RWPE2 (cell line): ENCODE results near the gene ITPR1.

Experiments used
- ATAC-seq: fragments of 200-7000 bp; cut with Tn5 transposase; 3 replicates; pipeline ENCODE4 v1.9.1; 2021; ENCODE audit warnings: low read depth
- DNase-seq: peaks from one replicate; pipeline ENCODE4 v3.0.0-alpha.2; 2020; ENCODE audit warnings: low spot score
- H3K27ac ChIP-seq: fragments of 450-650 bp; 2 replicates; pipeline ENCODE4 v1.5.1; 2017; ENCODE audit warnings: mild to moderate bottlenecking; ENCODE audit not compliant: poor library complexity, severe bottlenecking
- H3K27me3 ChIP-seq: fragments of 250-450 bp; sonication (Bioruptor Pico); 2 replicates; pipeline ENCODE4 v1.5.1; 2021; ENCODE audit warnings: mild to moderate bottlenecking, moderate library complexity; ENCODE audit not compliant: insufficient read depth, poor library complexity, severe bottlenecking
- H3K36me3 ChIP-seq: fragments of 250-450 bp; sonication (Bioruptor Pico); 2 replicates; pipeline ENCODE4 v1.5.1; 2020; ENCODE audit warnings: low read depth, mild to moderate bottlenecking, moderate library complexity
- H3K4me1 ChIP-seq: fragments of 250-450 bp; sonication (Bioruptor Pico); 2 replicates; pipeline ENCODE4 v1.5.1; 2021; ENCODE audit warnings: mild to moderate bottlenecking, moderate library complexity; ENCODE audit not compliant: insufficient read depth, poor library complexity, severe bottlenecking
- H3K4me3 ChIP-seq: fragments of 250-450 bp; sonication (Bioruptor Pico); 2 replicates; pipeline ENCODE4 v1.5.1; 2021; ENCODE audit warnings: mild to moderate bottlenecking, moderate library complexity; ENCODE audit not compliant: severe bottlenecking
- H3K9me3 ChIP-seq: fragments of 250-450 bp; sonication (Bioruptor Pico); 2 replicates; pipeline ENCODE4 v1.5.1; 2021; ENCODE audit warnings: mild to moderate bottlenecking, moderate library complexity; ENCODE audit not compliant: severe bottlenecking
- TF ChIP-seq, protein P1 (sequence below): fragments of 450-650 bp; IDR thresholded peaks from one replicate; pipeline ENCODE4 v1.5.1; 2017; ENCODE audit warnings: mild to moderate bottlenecking, moderate library complexity; ENCODE audit not compliant: poor library complexity, severe bottlenecking

ITPR1 gene

GRCh38 chr3:4774531-4774930 lies 281.4 kb downstream of the ITPR1 start:
- H3K4me3 ChIP-seq: no peak overlapping the region
- H3K4me1 ChIP-seq: peaks cover 28% of the 10 kb centered on the region
- H3K27me3 ChIP-seq: no peaks in the 10 kb centered on the region

DNA sequence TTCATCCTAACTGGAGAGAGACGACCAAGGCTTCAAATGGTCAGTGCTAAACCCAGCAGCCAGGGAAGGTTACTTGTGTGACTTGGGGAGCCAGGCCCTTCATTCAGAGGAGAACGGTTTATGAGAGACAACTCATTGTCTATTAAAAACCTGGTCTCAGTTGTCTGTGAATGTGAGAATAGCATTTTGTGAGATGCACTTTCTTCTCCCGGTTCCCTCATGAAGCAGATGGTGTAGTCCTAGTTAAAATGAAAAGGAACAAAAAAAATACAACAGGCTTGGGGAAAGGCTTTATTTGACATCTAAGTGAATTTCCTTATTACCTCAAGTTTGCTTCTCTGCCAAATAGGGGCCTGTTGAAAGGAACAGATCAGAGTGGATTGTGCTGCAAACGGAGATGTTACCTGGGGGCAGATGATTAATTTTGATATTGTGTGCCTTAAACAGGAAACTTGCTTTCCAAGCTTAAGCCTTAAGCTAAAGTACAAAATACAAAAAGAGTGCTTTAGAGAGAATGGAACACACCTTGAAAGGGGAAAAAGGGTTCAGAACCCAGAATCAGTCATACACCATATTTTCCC lies 283.3 kb downstream of the ITPR1 start:
- TF ChIP-seq, protein P1, sequence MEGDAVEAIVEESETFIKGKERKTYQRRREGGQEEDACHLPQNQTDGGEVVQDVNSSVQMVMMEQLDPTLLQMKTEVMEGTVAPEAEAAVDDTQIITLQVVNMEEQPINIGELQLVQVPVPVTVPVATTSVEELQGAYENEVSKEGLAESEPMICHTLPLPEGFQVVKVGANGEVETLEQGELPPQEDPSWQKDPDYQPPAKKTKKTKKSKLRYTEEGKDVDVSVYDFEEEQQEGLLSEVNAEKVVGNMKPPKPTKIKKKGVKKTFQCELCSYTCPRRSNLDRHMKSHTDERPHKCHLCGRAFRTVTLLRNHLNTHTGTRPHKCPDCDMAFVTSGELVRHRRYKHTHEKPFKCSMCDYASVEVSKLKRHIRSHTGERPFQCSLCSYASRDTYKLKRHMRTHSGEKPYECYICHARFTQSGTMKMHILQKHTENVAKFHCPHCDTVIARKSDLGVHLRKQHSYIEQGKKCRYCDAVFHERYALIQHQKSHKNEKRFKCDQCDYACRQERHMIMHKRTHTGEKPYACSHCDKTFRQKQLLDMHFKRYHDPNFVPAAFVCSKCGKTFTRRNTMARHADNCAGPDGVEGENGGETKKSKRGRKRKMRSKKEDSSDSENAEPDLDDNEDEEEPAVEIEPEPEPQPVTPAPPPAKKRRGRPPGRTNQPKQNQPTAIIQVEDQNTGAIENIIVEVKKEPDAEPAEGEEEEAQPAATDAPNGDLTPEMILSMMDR: no peak
- Histone ChIP-seq H3K4me1 (peaks cover 28% of the 10 kb centered on the region), H3K27me3 (no peaks in the 10 kb centered on the region), H3K27ac (peak overlapping the region; percentile 66), H3K36me3 (no peaks in the 10 kb centered on the region), H3K9me3 (no peaks in the 10 kb centered on the region), H3K4me3 (no peak overlapping the region)
- DNase-seq (no peak), ATAC-seq (peak; percentile 53)

More at GRCh38 chr3:4774531-4774930, 281.4 kb downstream of the ITPR1 start:
- Histone ChIP-seq H3K27ac (no peak overlapping the region), H3K36me3 (no peaks in the 10 kb centered on the region), H3K9me3 (no peaks in the 10 kb centered on the region)
- TF ChIP-seq, protein P1: no peak
- no peak for ATAC-seq
- no peak for DNase-seq

- TF ChIP-seq, protein P1: no peak
- Histone ChIP-seq H3K4me3 (no peak overlapping the region), H3K9me3 (no peaks in the 10 kb centered on the region), H3K27ac (peak overlapping the region; percentile 66), H3K36me3 (no peaks in the 10 kb centered on the region), H3K4me1 (peaks cover 28% of the 10 kb centered on the region), H3K27me3 (no peaks in the 10 kb centered on the region)
- ATAC-seq: peak; percentile 41
- no peak for DNase-seq
These were observed 283.9 kb downstream of the ITPR1 start for GRCh38 chr3:4776980-4777581.

DNA sequence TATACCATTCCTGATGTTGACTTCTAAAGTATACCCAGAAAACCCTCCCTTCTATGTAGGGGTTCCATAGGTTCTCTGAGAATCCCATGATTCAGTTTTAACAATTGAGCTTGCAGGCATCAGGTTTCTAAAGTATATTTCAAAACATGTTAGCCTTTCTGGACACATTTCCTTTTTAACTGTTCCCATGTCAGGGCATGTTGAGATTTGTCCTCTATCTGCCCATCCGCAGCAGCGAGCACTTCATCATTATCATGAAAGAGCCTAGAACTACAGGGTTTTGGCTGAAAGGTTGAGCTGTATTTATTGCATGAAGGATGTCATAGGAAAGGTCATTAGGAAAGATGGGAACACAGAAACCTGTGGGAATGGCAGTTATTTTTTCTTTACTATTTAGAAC lies 285.0 kb downstream of the ITPR1 start:
- H3K27ac ChIP-seq: peak overlapping the region; percentile 66
- TF ChIP-seq, protein P1: no peak
- no peaks in the 10 kb centered on the region for H3K36me3 ChIP-seq
- DNase-seq (no peak), ATAC-seq (peak; percentile 72)
- H3K27me3 ChIP-seq: no peaks in the 10 kb centered on the region
- H3K4me1 ChIP-seq: peaks cover 28% of the 10 kb centered on the region
- H3K9me3 ChIP-seq: peaks cover 2% of the 10 kb centered on the region
- no peak overlapping the region for H3K4me3 ChIP-seq

DNA sequence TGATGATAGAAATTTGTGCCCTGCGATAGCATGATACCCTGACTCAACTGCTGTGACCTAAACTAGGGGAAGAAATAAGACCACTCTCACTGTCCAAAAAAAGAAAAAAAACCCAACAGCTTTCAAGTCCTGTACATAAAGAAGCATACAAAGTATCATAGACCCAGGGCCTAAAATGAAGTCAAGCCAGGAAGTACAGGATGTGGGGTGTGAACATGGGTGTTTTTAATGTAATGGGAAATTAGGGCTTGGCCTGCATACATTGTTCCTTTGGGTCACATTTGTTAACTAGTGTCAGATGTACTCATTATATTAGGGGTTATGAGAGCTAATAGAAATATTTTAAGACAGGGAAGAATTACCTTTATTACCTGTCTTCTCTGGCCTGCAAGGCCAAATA lies 285.6 kb downstream of the ITPR1 start:
- no peak for DNase-seq
- peaks cover 28% of the 10 kb centered on the region for H3K4me1 ChIP-seq
- no peaks in the 10 kb centered on the region for H3K36me3 ChIP-seq
- H3K27me3 ChIP-seq: no peaks in the 10 kb centered on the region
- no peak overlapping the region for H3K4me3 ChIP-seq
- ATAC-seq: no peak
- peaks cover 2% of the 10 kb centered on the region for H3K9me3 ChIP-seq
- peak overlapping the region; percentile 66 for H3K27ac ChIP-seq
- TF ChIP-seq, protein P1: no peak
